Measurements from ENCODE around the gene CSMD2. TPM values are rescaled to one million over a fixed set of nuclear protein-coding genes. Genes with fewer than 3 reads are reported as not detected.

CSMD2 gene
- total RNA-seq, 1 donor from 2014 or later, result 0.52 TPM

DNA sequence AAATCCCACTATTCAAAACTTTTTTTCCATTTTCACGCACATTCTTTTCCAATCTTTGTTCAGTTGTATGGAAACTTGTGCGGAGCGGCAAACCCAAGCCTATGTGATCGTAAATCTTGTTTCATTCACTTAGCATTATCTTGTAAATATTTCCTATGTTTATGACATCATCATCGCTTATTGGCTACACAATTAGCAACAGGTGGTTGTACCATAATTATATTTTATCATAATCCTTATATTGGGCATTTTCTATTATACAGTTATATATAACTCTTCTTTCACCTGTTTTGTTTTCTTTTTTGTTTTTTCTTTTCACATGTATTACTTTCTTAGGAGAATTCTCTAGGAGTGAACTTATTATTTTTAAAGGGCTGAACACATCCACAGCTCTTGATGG is 627.1 kb downstream of the CSMD2 start:
- Histone ChIP-seq H3K4me1 (ENCODE audit: control insufficient read depth in 3 of 3, insufficient read depth in 3 of 3, low read length in 3 of 3) (no peaks in the 10 kb centered on the region), H3K27me3 (ENCODE audit: control insufficient read depth in 3 of 3, insufficient read depth in 3 of 3, low read length in 3 of 3) (peaks cover 0 to 3% (median 1%) of the 10 kb centered on the region in 3 donors), H3K27ac (ENCODE audit: low read depth, low read length) (no peak overlapping the region), H3K9ac (ENCODE audit: low read depth in 1 of 3, low read length in 3 of 3) (no peak overlapping the region), H3K4me3 (ENCODE audit: low read length in 3 of 3) (no peak overlapping the region), H3K36me3 (ENCODE audit: control insufficient read depth in 3 of 3, insufficient read depth in 3 of 3, low read length in 3 of 3) (no peaks in the 10 kb centered on the region), H3K9me3 (ENCODE audit: control insufficient read depth in 3 of 3, low read length in 3 of 3) (no peaks in the 10 kb centered on the region)

GRCh38 chr1:33535334-33535733 is 629.7 kb downstream of the CSMD2 start:
- Histone ChIP-seq H3K36me3 (ENCODE audit: control insufficient read depth in 3 of 3, insufficient read depth in 3 of 3, low read length in 3 of 3) (no peaks in the 10 kb centered on the region), H3K27me3 (ENCODE audit: control insufficient read depth in 3 of 3, insufficient read depth in 3 of 3, low read length in 3 of 3) (peaks cover 0 to 4% (median 3%) of the 10 kb centered on the region in 3 donors), H3K9me3 (ENCODE audit: control insufficient read depth in 3 of 3, low read length in 3 of 3) (no peaks in the 10 kb centered on the region), H3K27ac (ENCODE audit: low read depth, low read length) (no peak overlapping the region), H3K4me3 (ENCODE audit: low read length in 3 of 3) (no peak overlapping the region), H3K4me1 (ENCODE audit: control insufficient read depth in 3 of 3, insufficient read depth in 3 of 3, low read length in 3 of 3) (no peaks in the 10 kb centered on the region), H3K9ac (ENCODE audit: low read depth in 1 of 3, low read length in 3 of 3) (no peak overlapping the region)

GRCh38 chr1:33532936-33533335 is 632.1 kb downstream of the CSMD2 start:
- H3K9me3 ChIP-seq (ENCODE audit: control insufficient read depth in 3 of 3, low read length in 3 of 3), result no peaks in the 10 kb centered on the region
- no peak overlapping the region for H3K4me3 ChIP-seq (ENCODE audit: low read length in 3 of 3)
- H3K9ac ChIP-seq (ENCODE audit: low read depth in 1 of 3, low read length in 3 of 3), result no peak overlapping the region
- H3K27ac ChIP-seq (ENCODE audit: low read depth, low read length), result no peak overlapping the region
- peaks cover 0 to 4% (median 3%) of the 10 kb centered on the region in 3 donors for H3K27me3 ChIP-seq (ENCODE audit: control insufficient read depth in 3 of 3, insufficient read depth in 3 of 3, low read length in 3 of 3)
- no peaks in the 10 kb centered on the region for H3K36me3 ChIP-seq (ENCODE audit: control insufficient read depth in 3 of 3, insufficient read depth in 3 of 3, low read length in 3 of 3)
- no peaks in the 10 kb centered on the region for H3K4me1 ChIP-seq (ENCODE audit: control insufficient read depth in 3 of 3, insufficient read depth in 3 of 3, low read length in 3 of 3)

- no peak overlapping the region for H3K4me3 ChIP-seq (ENCODE audit: low read length in 3 of 3)
- peaks cover 0 to 4% (median 3%) of the 10 kb centered on the region in 3 donors for H3K27me3 ChIP-seq (ENCODE audit: control insufficient read depth in 3 of 3, insufficient read depth in 3 of 3, low read length in 3 of 3)
- no peaks in the 10 kb centered on the region for H3K9me3 ChIP-seq (ENCODE audit: control insufficient read depth in 3 of 3, low read length in 3 of 3)
- H3K4me1 ChIP-seq (ENCODE audit: control insufficient read depth in 3 of 3, insufficient read depth in 3 of 3, low read length in 3 of 3), result no peaks in the 10 kb centered on the region
- H3K27ac ChIP-seq (ENCODE audit: low read depth, low read length), result no peak overlapping the region
- no peaks in the 10 kb centered on the region for H3K36me3 ChIP-seq (ENCODE audit: control insufficient read depth in 3 of 3, insufficient read depth in 3 of 3, low read length in 3 of 3)
- H3K9ac ChIP-seq (ENCODE audit: low read depth in 1 of 3, low read length in 3 of 3), result no peak overlapping the region
Measured at GRCh38 chr1:33532250-33532649, 632.8 kb downstream of the CSMD2 start.

DNA sequence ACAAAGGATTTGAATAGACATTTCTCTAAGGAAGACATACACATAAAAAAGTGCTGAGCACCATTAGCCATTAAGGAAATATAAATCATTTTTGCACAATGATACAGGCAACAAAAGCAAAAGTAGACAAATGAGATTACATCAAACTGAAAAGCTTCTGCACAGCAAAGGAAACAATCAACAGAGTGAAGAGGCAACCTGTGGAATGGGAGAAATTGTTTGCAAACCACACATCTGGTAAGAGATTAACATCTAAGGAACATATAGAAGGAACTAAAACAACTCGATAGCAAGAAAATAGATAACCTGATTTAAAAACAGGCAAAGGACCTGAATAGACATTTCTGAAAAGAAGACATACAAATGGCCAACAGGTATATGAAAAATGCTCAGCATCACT is 635.1 kb downstream of the CSMD2 start:
- Histone ChIP-seq H3K9me3 (ENCODE audit: control insufficient read depth in 3 of 3, low read length in 3 of 3) (no peaks in the 10 kb centered on the region), H3K27ac (ENCODE audit: low read depth, low read length) (no peak overlapping the region), H3K9ac (ENCODE audit: low read depth in 1 of 3, low read length in 3 of 3) (no peak overlapping the region), H3K36me3 (ENCODE audit: control insufficient read depth in 3 of 3, insufficient read depth in 3 of 3, low read length in 3 of 3) (no peaks in the 10 kb centered on the region), H3K4me3 (ENCODE audit: low read length in 3 of 3) (no peak overlapping the region), H3K4me1 (ENCODE audit: control insufficient read depth in 3 of 3, insufficient read depth in 3 of 3, low read length in 3 of 3) (no peaks in the 10 kb centered on the region), H3K27me3 (ENCODE audit: control insufficient read depth in 3 of 3, insufficient read depth in 3 of 3, low read length in 3 of 3) (peaks cover 0 to 4% (median 0%) of the 10 kb centered on the region in 3 donors)

- peaks cover 0 to 3% (median 0%) of the 10 kb centered on the region in 3 donors for H3K27me3 ChIP-seq (ENCODE audit: control insufficient read depth in 3 of 3, insufficient read depth in 3 of 3, low read length in 3 of 3)
- H3K9me3 ChIP-seq (ENCODE audit: control insufficient read depth in 3 of 3, low read length in 3 of 3), result no peaks in the 10 kb centered on the region
- H3K4me3 ChIP-seq (ENCODE audit: low read length in 3 of 3), result no peak overlapping the region
- no peaks in the 10 kb centered on the region for H3K36me3 ChIP-seq (ENCODE audit: control insufficient read depth in 3 of 3, insufficient read depth in 3 of 3, low read length in 3 of 3)
- no peak overlapping the region for H3K9ac ChIP-seq (ENCODE audit: low read depth in 1 of 3, low read length in 3 of 3)
- H3K4me1 ChIP-seq (ENCODE audit: control insufficient read depth in 3 of 3, insufficient read depth in 3 of 3, low read length in 3 of 3), result no peaks in the 10 kb centered on the region
- H3K27ac ChIP-seq (ENCODE audit: low read depth, low read length), result no peak overlapping the region
Measured at GRCh38 chr1:33527934-33528333, 637.1 kb downstream of the CSMD2 start.

GRCh38 chr1:33524586-33524985 is 640.4 kb downstream of the CSMD2 start:
- Histone ChIP-seq H3K4me1 (ENCODE audit: control insufficient read depth in 3 of 3, insufficient read depth in 3 of 3, low read length in 3 of 3) (no peaks in the 10 kb centered on the region), H3K27me3 (ENCODE audit: control insufficient read depth in 3 of 3, insufficient read depth in 3 of 3, low read length in 3 of 3) (peaks cover 0 to 4% (median 2%) of the 10 kb centered on the region in 3 donors), H3K36me3 (ENCODE audit: control insufficient read depth in 3 of 3, insufficient read depth in 3 of 3, low read length in 3 of 3) (no peaks in the 10 kb centered on the region)

DNA sequence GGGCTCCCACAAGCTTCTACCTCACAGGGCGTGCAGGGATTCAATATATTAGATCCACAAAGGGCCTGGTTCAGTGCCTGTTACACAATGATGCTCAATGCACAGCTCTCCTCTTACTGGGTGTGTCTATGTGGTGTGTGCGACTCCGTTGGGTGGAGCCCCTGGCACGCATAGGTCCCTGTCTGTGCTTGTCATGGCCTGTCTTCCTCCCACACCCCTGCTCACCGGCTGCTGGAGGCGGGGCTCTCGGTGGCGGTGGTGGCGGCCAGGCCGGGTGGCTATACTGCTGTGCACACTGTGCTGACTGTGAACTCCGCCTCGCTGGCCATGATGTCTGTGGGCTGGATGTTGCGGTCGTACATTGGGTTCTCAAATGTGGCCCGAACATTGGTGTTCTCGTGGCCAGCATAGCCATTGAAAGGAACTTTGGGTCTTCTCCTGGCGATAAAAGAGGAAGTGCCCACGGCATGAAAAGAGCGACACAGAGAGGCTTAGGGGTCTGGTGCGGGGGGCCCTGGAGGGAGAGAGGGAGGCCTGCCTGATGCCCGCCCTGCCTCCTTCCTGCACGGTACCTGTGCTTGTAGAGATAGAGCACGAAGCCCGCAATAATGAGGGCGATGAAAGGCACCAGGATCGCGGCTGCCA is 645.7 kb downstream of the CSMD2 start:
- H3K4me3 ChIP-seq (ENCODE audit: low read length in 3 of 3), result no peak overlapping the region
- no peak overlapping the region for H3K27ac ChIP-seq (ENCODE audit: low read depth, low read length)
- H3K4me1 ChIP-seq (ENCODE audit: control insufficient read depth in 3 of 3, insufficient read depth in 3 of 3, low read length in 3 of 3), result peaks cover 0 to 5% (median 0%) of the 10 kb centered on the region in 3 donors
- H3K9me3 ChIP-seq (ENCODE audit: control insufficient read depth in 3 of 3, low read length in 3 of 3), result no peaks in the 10 kb centered on the region
- H3K9ac ChIP-seq (ENCODE audit: low read depth in 1 of 3, low read length in 3 of 3), result no peak overlapping the region
- H3K27me3 ChIP-seq (ENCODE audit: control insufficient read depth in 3 of 3, insufficient read depth in 3 of 3, low read length in 3 of 3), result peaks cover 0 to 4% (median 4%) of the 10 kb centered on the region in 3 donors
- H3K36me3 ChIP-seq (ENCODE audit: control insufficient read depth in 3 of 3, insufficient read depth in 3 of 3, low read length in 3 of 3), result no peaks in the 10 kb centered on the region

More at GRCh38 chr1:33524586-33524985, 640.4 kb downstream of the CSMD2 start:
- no peaks in the 10 kb centered on the region for H3K9me3 ChIP-seq (ENCODE audit: control insufficient read depth in 3 of 3, low read length in 3 of 3)
- H3K27ac ChIP-seq (ENCODE audit: low read depth, low read length), result no peak overlapping the region
- H3K4me3 ChIP-seq (ENCODE audit: low read length in 3 of 3), result no peak overlapping the region
- no peak overlapping the region for H3K9ac ChIP-seq (ENCODE audit: low read depth in 1 of 3, low read length in 3 of 3)

DNA sequence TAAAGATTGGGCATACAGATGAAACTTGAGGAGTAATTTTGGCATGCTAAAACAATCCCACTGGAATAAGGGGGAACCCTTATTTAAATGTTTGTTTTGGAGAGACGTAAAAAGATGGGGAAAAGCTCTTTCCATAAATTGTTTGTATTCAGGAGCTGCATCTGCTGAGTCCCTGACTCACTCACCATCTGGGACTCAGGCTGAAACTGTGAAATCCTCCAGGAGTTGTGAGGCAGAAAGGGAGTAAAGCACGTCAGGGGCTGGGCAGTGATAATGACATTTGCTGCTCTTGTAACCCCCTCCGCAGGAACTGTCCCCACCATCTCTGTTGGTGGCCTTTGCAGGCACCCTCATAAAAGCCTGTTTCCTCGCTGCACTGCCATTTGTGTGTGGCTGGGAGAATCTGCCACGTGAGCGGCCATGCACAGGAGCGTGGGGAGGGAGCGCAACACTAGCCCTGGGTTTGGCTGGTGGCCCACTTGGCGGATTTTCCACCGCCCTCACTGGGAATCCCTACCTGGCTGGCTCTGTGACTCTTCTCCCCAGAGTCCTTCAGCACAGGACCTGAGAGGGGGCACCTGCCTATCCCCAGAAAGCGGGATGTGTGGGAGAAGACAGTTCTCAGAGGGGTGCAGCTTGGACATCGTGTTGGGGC is 647.3 kb downstream of the CSMD2 start:
- H3K36me3 ChIP-seq (ENCODE audit: control insufficient read depth in 3 of 3, insufficient read depth in 3 of 3, low read length in 3 of 3), result no peaks in the 10 kb centered on the region
- no peak overlapping the region for H3K4me3 ChIP-seq (ENCODE audit: low read length in 3 of 3)
- H3K9ac ChIP-seq (ENCODE audit: low read depth in 1 of 3, low read length in 3 of 3), result no peak overlapping the region
- H3K27ac ChIP-seq (ENCODE audit: low read depth, low read length), result no peak overlapping the region
- H3K27me3 ChIP-seq (ENCODE audit: control insufficient read depth in 3 of 3, insufficient read depth in 3 of 3, low read length in 3 of 3), result peaks cover 0 to 4% (median 4%) of the 10 kb centered on the region in 3 donors
- peaks cover 0 to 5% (median 0%) of the 10 kb centered on the region in 3 donors for H3K4me1 ChIP-seq (ENCODE audit: control insufficient read depth in 3 of 3, insufficient read depth in 3 of 3, low read length in 3 of 3)
- H3K9me3 ChIP-seq (ENCODE audit: control insufficient read depth in 3 of 3, low read length in 3 of 3), result no peaks in the 10 kb centered on the region

- Histone ChIP-seq H3K9me3 (ENCODE audit: control insufficient read depth in 3 of 3, low read length in 3 of 3) (no peaks in the 10 kb centered on the region), H3K4me1 (ENCODE audit: control insufficient read depth in 3 of 3, insufficient read depth in 3 of 3, low read length in 3 of 3) (peaks cover 0 to 5% (median 0%) of the 10 kb centered on the region in 3 donors), H3K9ac (ENCODE audit: low read depth in 1 of 3, low read length in 3 of 3) (no peak overlapping the region), H3K4me3 (ENCODE audit: low read length in 3 of 3) (no peak overlapping the region), H3K27me3 (ENCODE audit: control insufficient read depth in 3 of 3, insufficient read depth in 3 of 3, low read length in 3 of 3) (peaks cover 0 to 4% (median under 1%) of the 10 kb centered on the region in 3 donors), H3K27ac (ENCODE audit: low read depth, low read length) (no peak overlapping the region), H3K36me3 (ENCODE audit: control insufficient read depth in 3 of 3, insufficient read depth in 3 of 3, low read length in 3 of 3) (no peaks in the 10 kb centered on the region)
Measured at GRCh38 chr1:33516891-33517567, 648.0 kb downstream of the CSMD2 start.

Data from skeletal muscle tissue (tissue), 4 donors.